ENCODE data around the gene COL4A1.

The COL4A1 gene

DNA sequence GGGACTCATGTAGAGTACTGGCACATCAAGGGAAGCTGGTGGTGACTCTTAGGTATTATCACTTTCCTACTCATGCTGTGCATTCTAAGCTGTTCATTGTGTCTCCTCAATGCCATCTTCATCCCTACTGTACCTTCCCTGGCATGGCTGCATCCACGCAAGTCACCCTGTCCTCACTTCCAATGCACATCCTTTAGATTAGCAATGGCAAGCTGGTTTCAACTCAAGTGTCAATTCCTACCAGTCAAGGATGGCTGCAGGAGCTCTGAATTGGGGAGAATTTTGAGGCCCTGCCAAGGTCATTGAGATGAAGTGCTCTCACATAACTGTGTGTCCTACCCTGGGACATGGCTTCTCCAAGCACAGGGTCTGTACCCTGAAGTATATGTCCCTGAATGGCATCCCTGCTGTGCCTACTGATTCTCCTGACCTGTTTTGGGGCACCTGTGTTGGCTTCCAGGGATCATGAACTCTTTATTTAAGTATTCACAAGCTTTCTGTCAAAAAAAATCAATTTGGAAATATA is 24.6 kb downstream of the COL4A1 start:
- TF ChIP-seq, protein P1, sequence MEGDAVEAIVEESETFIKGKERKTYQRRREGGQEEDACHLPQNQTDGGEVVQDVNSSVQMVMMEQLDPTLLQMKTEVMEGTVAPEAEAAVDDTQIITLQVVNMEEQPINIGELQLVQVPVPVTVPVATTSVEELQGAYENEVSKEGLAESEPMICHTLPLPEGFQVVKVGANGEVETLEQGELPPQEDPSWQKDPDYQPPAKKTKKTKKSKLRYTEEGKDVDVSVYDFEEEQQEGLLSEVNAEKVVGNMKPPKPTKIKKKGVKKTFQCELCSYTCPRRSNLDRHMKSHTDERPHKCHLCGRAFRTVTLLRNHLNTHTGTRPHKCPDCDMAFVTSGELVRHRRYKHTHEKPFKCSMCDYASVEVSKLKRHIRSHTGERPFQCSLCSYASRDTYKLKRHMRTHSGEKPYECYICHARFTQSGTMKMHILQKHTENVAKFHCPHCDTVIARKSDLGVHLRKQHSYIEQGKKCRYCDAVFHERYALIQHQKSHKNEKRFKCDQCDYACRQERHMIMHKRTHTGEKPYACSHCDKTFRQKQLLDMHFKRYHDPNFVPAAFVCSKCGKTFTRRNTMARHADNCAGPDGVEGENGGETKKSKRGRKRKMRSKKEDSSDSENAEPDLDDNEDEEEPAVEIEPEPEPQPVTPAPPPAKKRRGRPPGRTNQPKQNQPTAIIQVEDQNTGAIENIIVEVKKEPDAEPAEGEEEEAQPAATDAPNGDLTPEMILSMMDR (IDR thresholded peaks at IDR 0.05; ENCODE audit: low read depth, low read length), result no peak
- DNase-seq (ENCODE audit: low read depth in 2 of 2), result no peak
- no peak overlapping the region for H3K4me3 ChIP-seq (replicated peaks in 1 of 2; ENCODE audit: low read depth in 2 of 2, low read length in 2 of 2)

- TF ChIP-seq, protein P1 (IDR thresholded peaks at IDR 0.05; ENCODE audit: low read depth, low read length), result no peak
- H3K4me3 ChIP-seq (replicated peaks in 1 of 2; ENCODE audit: low read depth in 2 of 2, low read length in 2 of 2), result no peak overlapping the region
- no peak for DNase-seq (ENCODE audit: low read depth in 2 of 2)
Observed at GRCh38 chr13:110281736-110282135, 25.2 kb downstream of the COL4A1 start.

GRCh38 chr13:110280985-110281688 is 25.8 kb downstream of the COL4A1 start:
- no peak for DNase-seq (ENCODE audit: low read depth in 2 of 2)
- TF ChIP-seq, protein P1 (IDR thresholded peaks at IDR 0.05; ENCODE audit: low read depth, low read length), result no peak
- no peak overlapping the region for H3K4me3 ChIP-seq (replicated peaks in 1 of 2; ENCODE audit: low read depth in 2 of 2, low read length in 2 of 2)

DNA sequence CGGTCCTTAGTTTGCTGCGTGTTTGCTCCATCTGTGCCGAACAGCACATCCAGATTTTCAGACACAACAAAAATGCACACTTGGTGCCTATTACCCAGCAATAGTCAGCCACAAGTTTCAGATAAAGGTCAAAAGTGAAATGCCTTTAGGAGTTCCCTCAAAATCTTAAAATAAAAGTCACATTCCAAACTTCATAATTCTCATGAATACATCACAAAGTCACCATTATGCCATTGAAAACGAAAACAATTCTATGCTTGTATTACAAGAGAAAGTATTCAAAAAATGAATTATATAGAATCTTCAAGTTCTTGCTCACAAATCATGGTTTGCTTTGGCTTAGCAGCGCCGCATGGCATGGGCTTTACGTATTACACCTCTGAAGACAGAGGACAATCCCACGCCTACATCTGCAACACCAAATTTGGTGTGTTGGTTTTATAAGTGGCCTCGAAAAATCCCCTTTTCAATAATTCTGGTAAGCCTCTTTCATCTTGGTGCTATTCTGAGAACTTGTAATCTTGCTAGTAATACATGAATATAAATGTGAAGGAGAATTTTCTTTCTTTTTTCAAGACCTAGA is 26.6 kb downstream of the COL4A1 start:
- H3K4me3 ChIP-seq (replicated peaks in 1 of 2; ENCODE audit: low read depth in 2 of 2, low read length in 2 of 2), result no peak overlapping the region
- TF ChIP-seq, protein P1 (IDR thresholded peaks at IDR 0.05; ENCODE audit: low read depth, low read length), result no peak
- peak in 1 of 2 donors; percentile 76 for DNase-seq (ENCODE audit: low read depth in 2 of 2)

- no peak for DNase-seq (ENCODE audit: low read depth in 2 of 2)
- TF ChIP-seq, protein P1 (IDR thresholded peaks at IDR 0.05; ENCODE audit: low read depth, low read length), result no peak
- no peak overlapping the region for H3K4me3 ChIP-seq (replicated peaks in 1 of 2; ENCODE audit: low read depth in 2 of 2, low read length in 2 of 2)
Observed at GRCh38 chr13:110279684-110280083, 27.3 kb downstream of the COL4A1 start.

GRCh38 chr13:110278859-110279258 is 28.1 kb downstream of the COL4A1 start:
- TF ChIP-seq, protein P1 (IDR thresholded peaks at IDR 0.05; ENCODE audit: low read depth, low read length), result no peak
- no peak for DNase-seq (ENCODE audit: low read depth in 2 of 2)
- H3K4me3 ChIP-seq (replicated peaks in 1 of 2; ENCODE audit: low read depth in 2 of 2, low read length in 2 of 2), result no peak overlapping the region
